GM12865 (cell line): ENCODE results near the gene DYNLRB1.

Experiments
- DNase-seq: peaks from one replicate; pipeline ENCODE4 v3.0.0; 2010; ENCODE audit warnings: low read depth
- H3K4me3 ChIP-seq: 2 replicates; pipeline ENCODE4 v1.5.1; 2011; ENCODE audit warnings: mild to moderate bottlenecking, low read depth, low read length, control low read depth
- CTCF ChIP-seq: IDR thresholded peaks from 2 replicates; pipeline ENCODE4 v1.5.1; 2011; ENCODE audit warnings: low read length, control low read depth, low read depth, inconsistent platforms; ENCODE audit not compliant: insufficient read depth; ENCODE audit errors: missing control alignments

DYNLRB1 gene

DNA sequence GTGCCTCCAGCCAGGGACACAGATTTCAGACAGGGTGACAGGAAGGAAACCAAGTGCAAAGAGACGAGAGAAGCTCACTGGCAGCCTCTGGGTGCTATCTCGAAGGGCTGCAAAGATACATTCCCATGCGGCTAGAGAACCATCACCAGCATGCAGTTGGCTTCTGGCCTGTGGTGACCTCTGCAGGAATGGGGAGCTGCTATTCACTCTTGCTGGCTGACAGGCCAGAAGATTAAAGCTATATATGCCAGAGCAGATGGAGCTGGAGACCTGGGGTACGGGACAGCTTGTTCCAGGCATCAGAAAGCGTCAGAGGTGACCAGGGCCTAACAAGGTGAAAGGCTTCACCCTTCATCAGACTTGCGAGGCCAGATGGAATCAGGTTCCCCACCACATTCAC lies 62.3 kb downstream of the DYNLRB1 start:
- DNase-seq, result no peak
- no peak overlapping the region for H3K4me3 ChIP-seq

DNA sequence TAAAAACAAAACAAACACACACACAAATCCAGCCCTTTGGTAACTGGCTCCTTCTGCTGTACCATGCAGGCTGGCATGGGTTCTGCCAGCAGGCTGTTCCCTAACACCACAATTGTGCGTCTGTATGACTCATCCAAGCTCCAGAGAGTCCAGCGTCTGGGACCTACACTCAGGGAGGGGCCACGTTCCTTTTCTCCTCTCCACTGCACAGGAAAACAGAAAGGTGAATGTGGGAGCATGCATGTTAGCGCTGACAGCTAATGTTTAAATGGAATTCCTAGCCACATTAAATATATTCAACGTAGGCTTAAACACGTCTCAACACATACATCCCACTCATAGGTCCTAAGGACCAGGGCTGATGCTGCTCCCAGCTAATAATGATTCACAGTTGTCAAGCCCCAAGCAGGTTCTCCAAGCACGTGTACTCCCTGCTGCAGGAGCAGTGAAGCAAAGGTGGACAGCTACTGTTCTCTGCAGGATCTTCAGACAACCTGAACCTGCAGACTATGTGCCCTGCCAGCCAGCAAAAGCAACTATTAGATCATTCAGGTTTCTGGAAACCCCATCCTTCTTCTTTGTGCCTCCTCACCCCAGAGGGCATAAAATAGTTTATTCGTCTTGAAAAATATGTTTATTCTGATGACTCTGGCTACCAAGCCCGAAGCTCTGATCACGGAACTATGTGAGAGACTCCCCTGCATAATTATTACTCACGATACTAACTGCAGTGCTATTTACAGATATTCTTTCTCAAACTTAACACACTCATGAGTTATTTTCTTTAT lies 63.2 kb downstream of the DYNLRB1 start:
- TF ChIP-seq CTCF, result no peak
- DNase-seq, result no peak
- H3K4me3 ChIP-seq, result no peak overlapping the region

More for the DNA sequence above, 62.3 kb downstream of the DYNLRB1 start:
- TF ChIP-seq CTCF, result no peak

DNA sequence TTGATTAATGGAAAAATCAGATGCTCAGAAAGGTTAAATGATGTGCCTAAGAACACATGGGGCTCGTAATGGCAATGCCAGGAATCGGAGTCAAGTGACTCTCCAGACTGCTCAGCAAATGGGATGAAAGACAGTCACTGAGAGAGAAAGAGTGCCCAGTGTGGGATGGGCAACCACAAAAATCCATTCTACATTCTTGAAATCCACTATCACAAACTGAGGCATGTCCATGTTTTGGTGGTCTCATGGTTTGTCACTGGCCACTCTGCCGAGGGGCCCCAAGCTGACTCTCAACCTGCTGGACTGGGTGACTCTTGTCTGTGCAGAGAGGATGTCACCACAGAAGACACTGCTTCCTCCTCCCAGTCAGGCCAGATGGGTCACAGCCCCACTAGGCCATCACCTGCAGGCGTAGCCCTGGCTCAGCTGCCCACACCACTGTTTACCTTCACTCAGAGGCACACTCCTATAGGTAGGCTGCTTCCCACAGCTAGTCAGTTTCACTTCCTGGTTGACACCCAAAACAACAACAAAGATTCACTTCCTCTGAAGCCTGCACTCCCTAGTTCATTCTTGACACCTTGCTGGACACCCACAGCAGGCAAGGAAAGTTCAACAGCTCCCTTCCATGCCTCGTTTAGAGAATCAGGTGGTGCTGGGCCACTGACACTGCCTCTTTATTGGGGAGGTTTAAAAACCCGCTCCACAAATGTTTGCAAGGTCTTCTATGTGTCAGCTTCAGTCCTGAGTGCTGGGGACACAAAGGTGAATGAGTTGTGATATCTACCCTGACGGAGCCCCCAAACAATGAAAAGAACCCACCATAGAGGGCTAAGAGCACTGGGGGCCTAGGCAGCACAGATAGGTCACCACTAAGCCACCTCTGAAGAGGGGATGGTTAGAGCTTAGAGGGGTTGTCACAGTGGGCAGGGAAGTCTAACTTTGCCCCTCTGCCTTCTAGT lies 64.0 kb downstream of the DYNLRB1 start:
- no peak for TF ChIP-seq CTCF
- H3K4me3 ChIP-seq, result no peak overlapping the region
- peak; percentile 78 for DNase-seq

DNA sequence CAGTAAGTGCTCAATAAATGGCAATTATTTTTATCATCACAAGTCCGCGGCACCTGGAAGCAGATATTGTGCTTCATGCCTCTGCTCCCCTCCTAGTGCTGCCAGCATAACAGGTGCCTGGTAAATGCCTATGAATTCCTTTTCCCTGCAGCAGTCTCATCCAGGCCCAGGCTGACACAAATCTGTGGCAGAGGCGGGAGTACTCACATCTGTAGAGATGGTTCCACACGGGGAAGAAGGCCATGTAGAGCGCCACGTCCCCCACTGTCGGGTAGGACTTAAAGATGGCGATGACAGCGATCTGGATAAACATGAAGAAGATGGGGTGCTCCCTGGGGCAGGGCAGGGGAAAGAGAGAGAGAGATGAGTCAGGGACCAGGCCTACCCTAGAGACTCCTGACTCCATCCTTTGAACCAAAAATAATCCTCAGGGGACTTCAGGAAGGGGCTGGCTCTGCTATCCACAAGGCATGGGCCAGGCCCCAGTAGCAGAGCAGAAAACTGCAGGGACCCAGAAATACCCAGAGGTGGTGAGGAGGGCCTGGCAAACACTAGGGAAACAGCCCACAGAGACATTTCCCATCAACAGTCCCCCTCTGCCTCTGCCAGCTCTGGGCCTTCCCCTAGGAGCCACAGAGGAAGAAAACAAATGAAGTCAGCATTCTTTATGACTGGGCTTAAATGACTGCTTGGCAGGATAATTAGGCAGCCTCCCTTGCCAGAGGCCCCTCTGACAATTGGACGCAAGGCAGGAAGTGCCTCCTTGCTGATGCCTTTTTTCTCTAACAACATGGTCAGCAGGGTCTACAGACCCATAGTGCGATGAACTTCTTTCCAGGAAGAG lies 65.3 kb downstream of the DYNLRB1 start:
- DNase-seq, result peak; percentile 67
- H3K4me3 ChIP-seq, result no peak overlapping the region
- TF ChIP-seq CTCF, result no peak

DNA sequence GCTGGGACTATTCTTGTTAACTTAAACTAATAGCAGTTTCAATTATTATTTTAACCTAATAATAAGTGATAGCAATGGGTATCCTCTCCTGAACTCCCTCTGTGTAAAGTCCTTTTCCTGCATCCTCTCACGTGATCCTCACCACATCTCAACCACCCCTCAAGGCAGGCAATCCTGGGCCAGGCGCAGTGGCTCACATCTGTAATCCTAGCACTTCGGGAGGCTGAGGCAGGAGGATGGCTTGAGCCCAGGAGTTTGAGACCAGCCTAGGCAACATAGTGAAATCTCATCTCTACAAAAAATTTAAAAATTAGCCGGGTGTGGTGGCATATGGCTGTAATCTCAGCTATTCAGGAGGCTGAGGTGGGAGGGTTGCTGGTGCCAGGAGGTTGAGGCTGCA lies 66.0 kb downstream of the DYNLRB1 start:
- TF ChIP-seq CTCF, result no peak
- no peak overlapping the region for H3K4me3 ChIP-seq

DNA sequence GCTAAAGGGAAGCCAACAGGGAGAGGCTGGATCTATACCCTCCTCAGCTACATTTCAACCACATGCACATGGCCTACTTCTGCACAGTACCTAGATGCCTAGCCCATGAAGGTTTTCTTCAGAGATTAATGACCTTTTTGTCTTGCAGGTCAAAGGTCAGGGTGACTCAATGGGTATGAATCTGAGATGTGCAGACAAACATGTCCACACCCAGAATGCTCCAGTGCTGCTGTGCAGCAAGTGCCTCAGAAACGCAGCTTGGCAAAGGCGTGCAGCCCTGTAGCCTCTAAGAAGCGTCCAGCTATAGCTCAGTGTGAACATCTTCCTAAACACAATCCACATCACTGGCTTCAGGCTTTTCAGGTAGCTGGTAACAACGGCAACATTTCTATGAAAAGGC lies 66.7 kb downstream of the DYNLRB1 start:
- no peak overlapping the region for H3K4me3 ChIP-seq
- no peak for TF ChIP-seq CTCF
- DNase-seq, result no peak

More for the DNA sequence above, 66.0 kb downstream of the DYNLRB1 start:
- DNase-seq, result no peak
